Jurkat, Clone E6-1 (cell line): ENCODE data around the gene DAW1.
"Not testable (repeated sequence)": the region's sequence is repeated elsewhere in the genome, so short reads cannot be mapped to it uniquely, and the experiment has no call there.

ENCODE experiments used
- DNase-seq: peaks from one replicate; pipeline ENCODE4 v3.0.0-alpha.2; 2011; ENCODE audit warnings: low read depth, low spot score
- H3K4me3 ChIP-seq: 2 replicates; pipeline ENCODE4 v1.5.1; 2011; ENCODE audit warnings: mild to moderate bottlenecking, low read length, control low read depth, moderate library complexity

Gene DAW1

DNA sequence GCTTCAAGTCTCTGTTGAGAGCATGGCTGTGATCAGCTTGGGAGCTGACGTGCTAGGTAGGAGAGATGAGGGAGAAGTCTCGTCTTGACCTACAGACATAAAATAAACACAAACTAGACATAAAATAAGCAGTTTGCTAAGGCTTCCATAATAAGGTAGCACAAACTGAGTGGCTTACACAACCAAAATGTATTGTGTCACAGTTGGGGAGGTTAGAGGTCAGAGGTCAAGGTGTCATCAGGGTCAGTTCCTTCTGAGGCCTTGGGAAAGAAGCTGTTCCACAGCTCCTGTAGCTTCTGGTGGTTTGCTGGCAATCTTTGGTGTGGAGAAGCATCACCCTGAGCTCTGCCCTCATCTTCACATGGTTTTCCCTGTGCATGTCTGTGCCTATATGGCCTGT lies 20.2 kb downstream of the DAW1 start:
- no peak for DNase-seq
- no peak overlapping the region for H3K4me3 ChIP-seq

GRCh38 chr2:227903381-227903780 lies 31.9 kb downstream of the DAW1 start:
- DNase-seq, result no peak
- H3K4me3 ChIP-seq, result no peak overlapping the region

DNA sequence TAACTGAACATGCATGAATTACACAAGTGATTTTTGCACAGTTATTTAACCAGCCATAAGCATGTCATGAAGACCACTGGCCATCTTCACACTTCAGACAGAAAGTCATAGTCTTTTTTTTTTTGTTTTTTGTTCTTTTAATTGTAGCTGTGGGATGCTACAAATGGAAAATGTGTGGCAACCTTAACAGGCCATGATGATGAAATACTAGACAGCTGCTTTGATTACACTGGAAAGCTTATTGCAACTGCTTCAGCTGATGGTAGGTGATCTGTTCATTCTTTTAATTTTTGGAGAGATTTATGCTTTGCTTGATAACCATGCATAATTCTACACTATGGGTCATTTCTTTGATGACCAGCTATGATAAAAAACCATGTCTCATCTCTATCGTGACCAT lies 35.6 kb downstream of the DAW1 start:
- H3K4me3 ChIP-seq, result no peak overlapping the region
- DNase-seq, result no peak

DNA sequence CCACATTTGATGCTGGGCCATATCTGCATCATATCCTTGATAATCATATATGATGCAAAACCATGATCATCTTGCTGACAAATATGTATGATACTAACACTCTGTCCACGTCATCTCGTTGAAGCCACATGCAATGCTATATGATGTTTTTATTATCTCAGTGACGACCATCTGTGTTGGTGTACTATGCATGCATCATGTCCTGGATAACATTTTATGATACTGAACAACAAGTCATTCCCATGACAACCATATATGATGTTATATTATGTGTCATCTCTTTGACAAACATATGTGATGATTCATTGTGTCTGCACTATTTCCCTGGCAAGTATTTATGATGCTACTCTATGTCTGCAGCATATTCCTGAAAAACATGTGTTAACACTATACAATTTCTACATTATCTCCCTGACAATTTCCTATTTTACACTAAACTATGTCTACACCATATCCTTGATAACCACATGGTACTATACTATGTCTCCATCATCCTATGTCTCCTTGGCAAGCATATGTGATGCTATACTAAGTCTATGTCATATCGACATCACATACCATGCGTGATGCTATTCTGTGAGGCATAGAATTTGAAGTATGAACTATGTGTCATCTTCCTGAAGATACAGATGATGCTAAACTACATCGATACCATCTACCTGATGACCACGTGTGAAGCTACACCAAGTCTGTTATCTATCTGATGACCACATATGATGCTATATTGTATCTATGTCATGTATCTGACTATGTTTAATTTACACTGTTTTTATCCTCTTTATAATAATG lies 37.0 kb downstream of the DAW1 start:
- H3K4me3 ChIP-seq, result no peak overlapping the region
- no peak for DNase-seq

- H3K4me3 ChIP-seq, result no peak overlapping the region
- no peak for DNase-seq
These were observed 42.9 kb downstream of the DAW1 start for GRCh38 chr2:227914362-227914761.

DNA sequence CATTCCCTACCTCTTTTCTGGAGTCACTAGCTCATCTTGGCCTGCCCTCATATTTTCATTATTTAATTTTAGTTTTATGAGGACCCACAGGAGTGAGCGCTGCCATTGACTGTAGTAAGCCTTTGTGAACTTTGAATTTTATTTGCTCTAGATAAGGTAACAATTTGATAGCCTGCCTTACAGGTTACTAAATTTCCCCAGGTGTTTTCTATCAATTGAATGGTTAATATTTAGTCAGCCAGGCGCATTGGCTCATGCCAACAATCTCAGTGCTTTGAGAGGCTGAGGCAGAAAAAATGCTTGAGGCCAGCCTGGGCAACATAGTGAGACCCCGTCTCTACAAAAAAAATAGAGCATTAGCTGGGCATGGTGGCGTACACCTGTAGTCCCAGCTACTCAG lies 50.2 kb downstream of the DAW1 start:
- no peak for DNase-seq
- H3K4me3 ChIP-seq, result no peak overlapping the region

DNA sequence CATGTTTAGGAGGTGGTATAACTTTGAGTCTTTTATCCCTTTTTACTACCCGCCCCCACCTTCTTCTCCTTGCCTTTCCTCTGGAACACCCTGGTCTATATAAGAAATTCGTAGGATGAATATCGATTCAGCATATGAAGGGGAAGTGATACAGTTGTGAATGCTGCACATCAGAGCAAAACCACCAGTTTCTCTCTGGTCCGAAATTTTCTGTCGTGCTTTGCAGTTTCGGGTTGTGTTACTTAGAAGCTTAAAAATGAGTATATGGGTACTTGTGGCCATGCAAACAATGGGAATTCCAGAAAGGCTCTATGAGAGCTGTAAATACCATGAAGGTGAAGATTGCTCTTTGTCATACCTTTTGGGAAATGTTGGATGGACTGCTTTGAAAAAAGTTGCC lies 60.6 kb downstream of the DAW1 start:
- H3K4me3 ChIP-seq, result no peak overlapping the region
- DNase-seq, result no peak

GRCh38 chr2:227932403-227932802 lies 61.0 kb downstream of the DAW1 start:
- no peak overlapping the region for H3K4me3 ChIP-seq
- no peak for DNase-seq

- no peak overlapping the region for H3K4me3 ChIP-seq
- DNase-seq, result no peak
These were observed 62.5 kb downstream of the DAW1 start for GRCh38 chr2:227933884-227934283.

DNA sequence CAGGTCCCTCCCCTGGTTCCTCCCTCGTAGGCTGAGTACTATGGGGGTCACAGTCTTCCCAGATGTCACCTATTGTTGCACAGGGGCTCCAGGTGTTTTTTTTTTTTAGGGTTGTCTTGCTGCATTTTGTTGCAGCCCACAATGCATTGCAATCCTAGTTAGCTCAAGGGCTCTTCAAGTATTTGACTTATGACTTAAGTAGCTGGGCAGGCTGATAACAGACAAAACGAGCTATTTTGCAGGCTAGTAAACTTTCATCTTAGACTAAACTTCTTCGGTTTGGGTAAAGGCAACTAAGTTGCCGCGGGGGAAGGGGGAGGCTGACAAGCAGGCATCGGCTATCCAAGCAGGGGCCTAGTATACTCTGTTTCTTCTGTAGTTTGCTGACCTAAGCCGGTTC lies 64.8 kb downstream of the DAW1 start:
- not testable (repeated sequence) for H3K4me3 ChIP-seq, DNase-seq

DNA sequence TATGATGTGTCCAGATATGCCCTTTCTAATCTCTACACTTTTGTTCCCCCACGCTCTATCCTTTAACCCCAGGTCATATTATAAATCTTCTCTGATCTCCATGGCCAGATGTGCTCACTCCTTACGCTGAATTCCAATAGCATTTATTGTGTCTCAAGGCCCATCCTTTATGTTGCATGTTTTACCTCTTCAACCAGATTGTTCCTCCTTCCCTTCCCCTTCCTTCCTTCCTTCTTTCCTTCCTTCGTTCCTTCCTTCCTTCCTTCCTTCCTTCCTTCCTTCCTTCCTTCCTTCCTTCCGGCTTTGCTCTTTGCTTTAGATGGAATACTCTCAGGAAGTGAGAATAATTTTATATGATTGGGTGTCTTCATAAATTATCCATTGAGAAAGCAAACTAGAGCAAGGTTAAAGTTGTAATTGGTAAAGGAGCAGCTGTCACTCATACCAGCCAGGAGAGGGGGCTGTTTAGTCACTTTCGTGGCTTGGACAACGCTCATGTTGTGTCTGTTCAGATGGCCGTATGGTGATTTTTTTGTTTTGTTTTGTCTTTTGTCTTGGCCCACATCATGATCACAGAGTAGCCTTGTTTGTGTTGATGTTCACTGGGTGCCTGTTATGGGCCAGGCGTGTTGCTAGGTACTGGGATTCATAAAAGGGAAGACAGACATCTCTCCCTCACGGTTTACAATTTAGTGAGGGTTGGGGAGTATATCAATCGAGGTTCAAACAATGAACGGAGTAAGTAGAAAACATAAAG lies 68.0 kb downstream of the DAW1 start:
- H3K4me3 ChIP-seq, result no peak overlapping the region
- peak; percentile 29 for DNase-seq

DNA sequence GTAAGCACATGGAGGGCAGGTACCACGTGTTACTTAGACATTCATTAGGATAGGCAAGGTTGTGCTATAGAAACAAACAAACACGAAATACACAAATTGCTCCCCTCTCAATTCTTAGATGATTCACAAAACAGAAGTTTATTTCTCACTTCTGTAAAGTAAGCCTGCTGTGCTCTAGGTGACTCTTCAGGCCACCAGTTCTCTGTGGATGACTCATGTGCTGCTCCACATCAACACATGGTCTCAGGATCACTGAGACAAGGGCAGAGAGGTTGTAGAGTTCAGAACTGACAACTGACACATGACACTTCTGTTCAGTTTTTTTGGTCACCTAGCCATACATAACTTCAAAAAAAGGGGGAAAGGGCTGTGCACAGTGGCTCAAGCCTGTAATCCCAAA lies 70.6 kb downstream of the DAW1 start:
- DNase-seq, result no peak
- H3K4me3 ChIP-seq, result no peak overlapping the region

- DNase-seq, result no peak
- H3K4me3 ChIP-seq, result no peak overlapping the region
These were observed 71.5 kb downstream of the DAW1 start for GRCh38 chr2:227942965-227943364.

GRCh38 chr2:227960317-227960716 lies 88.9 kb downstream of the DAW1 start:
- no peak overlapping the region for H3K4me3 ChIP-seq
- no peak for DNase-seq

- no peak for DNase-seq
- H3K4me3 ChIP-seq, result no peak overlapping the region
These were observed 100.3 kb downstream of the DAW1 start for GRCh38 chr2:227971619-227972230.

DNA sequence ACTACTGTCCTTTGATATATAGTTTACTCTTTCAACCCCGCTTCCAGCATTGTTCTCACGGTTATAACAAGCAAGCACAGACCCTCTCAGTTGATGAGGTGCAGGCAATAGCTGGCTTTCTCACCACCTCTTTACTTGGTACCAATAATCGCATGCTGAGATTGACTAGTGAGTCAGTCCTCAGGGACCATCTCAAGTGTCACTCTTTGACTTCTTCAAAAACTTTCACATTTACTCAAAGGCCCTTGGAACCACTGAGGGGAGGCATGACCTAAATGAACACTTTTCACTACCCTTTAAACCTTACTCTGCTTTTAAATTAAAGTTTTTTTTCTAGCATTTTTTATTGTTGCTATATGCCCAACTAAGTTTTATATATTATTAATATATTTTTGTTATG lies 101.8 kb downstream of the DAW1 start:
- H3K4me3 ChIP-seq, result no peak overlapping the region
- no peak for DNase-seq
